Measurements from ENCODE around the gene SLAMF9. TPM values are rescaled to one million over a fixed set of nuclear protein-coding genes. Genes with fewer than 3 reads are reported as not detected.
A peak's percentile ranks its signal among the peaks of the same experiment; 100 is the strongest.

Gene SLAMF9
- not detected for polyA plus RNA-seq (ENCODE audit: insufficient read depth in 1 of 5, insufficient read length in 5 of 5, low replicate concordance in 1 of 5)
- long read RNA-seq, donor 1 = 0 reads
- long read RNA-seq, donor 2 = 0 reads
- long read RNA-seq, donor 3 = 0 reads
- long read RNA-seq, donor 4 = 0 reads
- long read RNA-seq, donor 5 = 0 reads
- long read RNA-seq, donor 6 = 0 reads
- long read RNA-seq, donor 7 = 0 reads
- long read RNA-seq, donor 8 = 0 reads

DNA sequence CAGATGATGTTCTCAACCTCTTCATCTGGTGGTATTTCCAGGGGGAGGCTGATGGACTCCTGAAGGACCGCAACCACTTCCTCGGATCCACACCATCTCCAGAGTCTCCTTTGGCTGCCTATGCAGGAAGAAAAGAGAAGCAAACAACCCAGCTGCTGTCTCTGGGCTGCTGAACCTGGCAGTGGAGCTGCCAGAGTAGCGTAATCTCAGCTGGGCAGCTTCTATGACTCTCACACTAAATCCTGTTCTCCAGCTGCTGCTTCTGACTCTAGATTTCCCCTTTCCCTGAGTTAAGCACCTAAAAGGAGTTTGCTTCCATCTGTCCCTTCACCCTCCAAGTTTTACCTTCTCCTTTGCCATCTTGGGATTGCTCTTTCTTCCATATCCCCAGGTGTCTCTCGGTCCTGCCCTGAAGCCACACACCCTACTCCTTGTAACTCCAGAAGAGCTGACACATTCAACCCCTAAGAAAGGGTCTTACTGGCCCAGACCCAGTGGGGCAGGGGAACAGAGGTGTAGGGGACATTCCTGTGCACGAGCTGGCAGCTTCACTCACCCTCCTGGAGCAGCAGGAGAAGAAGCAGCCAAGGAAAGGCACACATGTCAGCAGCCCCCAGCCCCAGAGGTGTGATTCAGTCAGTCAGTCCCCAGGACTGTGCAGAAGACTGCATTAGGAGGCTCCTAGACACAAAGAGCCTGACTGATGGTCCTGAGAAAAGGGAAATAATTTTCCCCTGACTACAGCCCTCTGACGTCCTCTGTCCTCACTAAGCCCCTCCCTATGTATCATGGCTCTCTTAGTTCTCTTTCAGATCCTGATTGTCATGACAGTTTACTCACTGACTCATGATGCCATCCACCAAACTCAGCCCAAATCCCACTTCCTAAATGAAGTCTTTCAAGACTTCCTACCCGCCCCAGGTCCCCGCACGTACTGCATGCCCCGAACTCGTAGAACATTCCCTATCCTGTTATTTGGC, at the start of gene SLAMF9:
Gene SLAMF9, minus strand, starts transcription at position 702 of the 980 bp plus-strand sequence. Its CDS starts 100 bp downstream, at position 602.
- no peak for DNase-seq

- no peak for DNase-seq
These were observed 47.4 kb upstream of the SLAMF9 start for GRCh38 chr1:160001440-160001839.

GRCh38 chr1:159999204-159999603, 45.2 kb upstream of the SLAMF9 start:
- DNase-seq = no peak

- no peak for DNase-seq
These were observed 42.6 kb upstream of the SLAMF9 start for GRCh38 chr1:159996653-159997052.

GRCh38 chr1:159994896-159995295, 40.9 kb upstream of the SLAMF9 start:
- no peak for DNase-seq

GRCh38 chr1:159993911-159994310, 39.9 kb upstream of the SLAMF9 start:
- DNase-seq = no peak

- no peak for DNase-seq
These were observed 38.1 kb upstream of the SLAMF9 start for GRCh38 chr1:159992161-159992560.

DNA sequence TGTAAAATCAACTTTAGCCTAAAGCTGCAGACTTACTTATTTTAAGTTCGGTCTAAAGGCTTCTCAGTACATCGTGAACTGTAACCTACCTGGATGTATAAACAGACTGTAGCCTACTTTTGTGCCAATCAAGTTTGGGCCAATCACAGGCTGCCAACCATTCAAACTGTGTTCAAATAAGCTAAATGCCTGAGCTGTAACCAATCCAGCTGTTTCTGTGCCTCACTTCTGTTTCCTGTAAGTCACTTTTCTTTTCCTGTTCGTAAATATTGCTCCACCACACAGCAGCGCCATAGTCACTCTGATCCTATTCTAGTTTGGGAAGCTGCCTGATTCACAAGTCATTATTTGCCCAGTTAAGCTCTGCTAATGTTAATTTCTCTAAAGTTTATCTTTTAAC, 37.5 kb upstream of the SLAMF9 start:
- DNase-seq = no peak

GRCh38 chr1:159990005-159990404, 36.0 kb upstream of the SLAMF9 start:
- no peak for DNase-seq

DNA sequence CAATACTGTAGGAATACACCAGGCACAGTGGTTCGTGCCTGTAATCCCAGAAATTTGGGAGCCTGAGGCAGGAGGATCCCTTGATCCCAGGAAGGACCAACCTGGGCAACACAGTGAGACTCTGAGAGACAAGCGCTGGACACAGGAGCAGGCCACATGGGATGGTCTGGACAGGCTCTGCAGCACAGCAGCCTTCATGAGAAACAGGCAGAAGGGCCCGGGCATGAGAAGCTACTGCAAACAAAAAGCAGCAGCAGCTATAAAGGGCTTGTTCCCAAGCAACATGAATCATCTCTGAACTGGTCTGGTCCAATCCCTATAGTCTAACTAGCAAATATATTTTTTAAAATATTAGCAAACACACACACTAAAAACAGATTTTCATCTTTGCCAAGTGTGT, 35.5 kb upstream of the SLAMF9 start:
- DNase-seq = no peak

DNA sequence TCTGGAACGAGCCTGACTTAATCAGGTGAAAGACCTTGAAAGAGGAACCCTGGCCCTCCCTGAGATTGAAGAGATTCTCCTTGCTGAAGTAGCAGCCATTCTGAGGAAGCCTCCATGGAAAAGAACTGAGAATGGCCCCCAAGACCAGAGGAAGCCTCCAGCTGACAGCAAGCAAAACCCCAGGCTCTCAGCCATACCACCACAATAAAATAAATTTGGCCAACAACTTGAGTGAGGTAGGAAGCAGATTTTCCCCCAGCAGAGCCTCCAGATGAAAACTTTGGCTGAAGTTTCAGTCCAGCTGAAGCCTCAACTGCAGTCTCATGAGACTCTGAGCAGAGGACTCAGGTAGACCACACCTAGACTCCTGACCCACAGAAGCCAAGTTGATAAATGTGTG, 34.0 kb upstream of the SLAMF9 start:
- DNase-seq = no peak

DNA sequence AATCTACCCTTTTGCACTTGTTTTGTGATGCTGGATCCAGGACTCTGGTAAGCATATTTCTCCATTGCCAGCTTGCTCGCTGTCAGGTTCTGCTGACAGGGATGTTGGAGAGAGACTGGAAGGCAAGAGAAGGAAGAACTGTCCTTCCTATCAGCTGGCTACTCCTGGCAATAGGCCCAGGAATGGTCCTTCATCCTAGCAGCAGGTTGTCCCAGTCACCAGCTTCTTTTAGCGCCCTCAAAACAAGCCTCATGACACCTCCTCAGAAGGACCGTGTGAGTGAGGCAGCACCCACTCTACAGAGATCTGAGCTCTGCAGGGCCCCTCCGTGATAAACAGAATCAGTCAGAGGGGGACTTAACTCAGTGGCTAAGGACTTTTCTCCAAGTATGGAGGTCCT, 33.1 kb upstream of the SLAMF9 start:
- no peak for DNase-seq

- no peak for DNase-seq
These were observed 32.5 kb upstream of the SLAMF9 start for GRCh38 chr1:159986531-159986930.

GRCh38 chr1:159986093-159986492, 32.1 kb upstream of the SLAMF9 start:
- DNase-seq = no peak

DNA sequence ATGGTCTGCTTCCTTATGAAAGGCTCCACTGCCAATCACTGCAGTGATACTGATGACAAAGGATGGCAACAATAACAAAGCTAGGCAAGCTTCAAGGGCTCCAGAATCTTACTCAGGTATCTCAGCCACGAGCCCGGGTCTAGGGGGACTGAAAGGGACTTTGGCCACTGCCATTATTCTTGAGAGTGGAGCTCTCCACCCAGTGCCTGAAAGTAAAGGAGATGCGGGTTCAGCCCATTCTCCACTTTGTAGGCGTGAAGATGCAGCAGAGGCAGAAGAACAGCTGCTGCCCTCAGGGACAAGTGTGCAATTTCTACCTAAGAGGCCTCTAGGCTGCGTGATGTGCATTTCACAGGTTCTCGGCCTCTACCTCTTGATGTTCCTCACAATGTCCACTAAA, 31.4 kb upstream of the SLAMF9 start:
- no peak for DNase-seq

- DNase-seq = no peak
These were observed 29.6 kb upstream of the SLAMF9 start for GRCh38 chr1:159983681-159984080.

DNA sequence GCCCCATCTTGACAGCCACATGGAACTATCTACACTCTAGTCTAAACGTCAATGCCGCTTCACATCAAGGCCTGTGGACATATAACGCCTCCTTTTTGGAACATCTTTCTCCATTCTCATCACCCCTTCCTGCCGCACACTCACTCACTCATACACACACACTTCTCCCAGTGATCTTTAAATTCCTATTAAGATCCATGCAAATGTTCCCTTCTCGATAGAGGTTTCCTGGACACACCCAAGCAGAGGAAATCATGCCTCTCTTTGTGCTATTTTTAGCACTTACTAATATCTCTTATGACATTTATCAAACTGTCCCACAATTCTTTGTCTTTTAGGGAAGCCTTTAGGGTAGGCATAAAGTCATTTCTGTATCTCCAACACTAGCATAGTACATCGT, 28.2 kb upstream of the SLAMF9 start:
- no peak for DNase-seq

DNA sequence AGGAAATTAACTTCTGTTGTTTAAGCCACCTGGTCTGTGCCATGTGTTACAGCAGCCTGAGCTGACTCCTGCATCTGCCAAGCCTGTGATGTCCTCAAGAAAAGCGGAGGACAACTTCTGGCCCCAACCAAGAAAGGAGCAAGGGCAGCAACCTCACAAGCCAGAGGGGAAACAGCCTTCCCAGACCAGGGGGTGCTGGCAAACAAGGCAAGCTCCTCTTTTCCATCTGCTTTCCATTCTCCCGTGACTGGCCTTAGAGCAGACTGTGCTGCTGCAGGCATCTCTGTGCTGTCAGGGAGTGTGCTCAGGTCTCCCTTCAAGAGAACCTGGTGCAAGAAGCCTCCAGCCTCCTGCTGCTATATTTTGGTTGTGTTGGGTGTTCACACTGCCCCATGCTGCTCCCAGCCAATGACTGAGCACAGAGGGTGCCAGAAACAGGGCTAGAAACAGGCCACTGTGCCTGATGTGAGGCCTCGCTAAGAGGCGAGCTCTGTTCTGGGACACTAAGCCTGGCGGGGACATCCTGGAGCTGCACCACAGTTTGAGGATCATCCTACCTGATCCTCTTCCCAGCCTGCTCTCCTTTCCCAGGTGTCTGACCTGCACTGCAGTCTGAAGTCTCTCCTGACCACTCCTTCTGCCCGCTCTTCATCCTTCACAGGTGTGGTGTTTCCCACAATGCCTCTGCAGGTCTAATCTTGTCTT, 27.5 kb upstream of the SLAMF9 start:
- no peak for DNase-seq

DNA sequence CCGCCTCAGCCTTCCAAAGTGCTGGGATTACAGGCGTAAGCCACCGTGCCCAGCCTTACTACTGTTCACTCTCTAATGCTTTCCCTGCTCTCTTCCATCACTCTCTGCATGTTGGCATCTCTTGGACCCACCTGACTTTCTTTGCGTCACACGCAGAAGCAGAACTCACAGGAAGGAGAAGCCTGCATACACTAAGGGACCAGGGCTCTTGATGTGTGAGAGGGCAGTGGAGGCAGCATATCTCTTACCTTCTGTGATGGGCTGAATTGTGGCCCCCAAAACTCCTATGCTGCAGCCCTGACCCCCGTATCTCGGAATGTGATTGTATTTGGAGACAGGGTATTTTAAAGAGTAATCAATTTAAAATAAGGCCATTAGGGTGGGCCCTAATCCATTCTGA, 26.7 kb upstream of the SLAMF9 start:
- no peak for DNase-seq

DNA sequence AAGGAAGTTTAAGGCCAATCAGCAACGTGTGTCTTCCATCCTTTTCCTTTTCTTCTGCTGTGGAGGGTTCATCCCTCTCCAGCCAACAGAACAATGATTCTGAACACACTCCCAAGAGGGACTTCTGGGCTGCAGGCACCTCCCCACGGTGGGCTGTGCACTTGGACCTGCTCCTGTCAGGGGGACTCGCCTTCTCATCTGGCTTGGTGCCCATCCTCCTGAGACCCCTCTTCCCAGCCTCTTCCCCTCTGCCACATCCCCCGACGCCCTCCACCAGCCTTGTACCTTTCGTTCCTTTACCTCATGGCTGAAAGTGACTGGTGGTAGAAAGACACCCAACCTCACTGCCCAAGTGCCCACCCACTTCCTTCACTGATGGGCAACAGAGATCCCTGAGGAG, 26.0 kb upstream of the SLAMF9 start:
- DNase-seq = no peak

DNA sequence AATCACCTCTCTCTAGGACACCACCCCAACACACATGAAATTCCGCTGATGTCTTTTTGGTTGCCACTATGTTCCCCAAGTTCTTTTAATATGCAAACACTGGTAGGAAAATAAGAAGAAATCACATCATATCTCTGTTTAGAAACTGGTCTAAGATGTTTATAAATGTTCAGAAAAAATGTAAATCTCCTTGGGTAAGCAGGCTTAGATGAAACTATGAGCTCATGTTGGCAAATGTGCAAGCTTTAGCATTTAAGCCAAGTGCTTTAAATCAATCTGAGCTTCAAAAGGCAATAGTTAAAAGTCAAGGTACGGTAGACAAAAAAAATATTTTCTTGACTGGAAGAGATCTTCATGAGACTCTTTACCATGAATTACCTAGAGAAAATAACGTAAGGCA, 25.2 kb upstream of the SLAMF9 start:
- peak in 1 of 2 donors; percentile 17 for DNase-seq

GRCh38 chr1:159978107-159978398, 24.0 kb upstream of the SLAMF9 start:
- no peak for DNase-seq

Data from right lung (tissue), 10 donors.